SK-N-SH (cell line): ENCODE results near the gene PTPN4. TPM values are rescaled to one million over a fixed set of nuclear protein-coding genes. Genes with fewer than 3 reads are reported as not detected.
"Not testable (repeated sequence)": the region's sequence is repeated elsewhere in the genome, so short reads cannot be mapped to it uniquely, and the experiment has no call there.

Experiments
- CTCF ChIA-PET: fragments of 300-600, 350-600 bp; formaldehyde crosslinking; extraction: SDS; loops from one replicate; lab custom pipeline; 2021; lab: Yijun Ruan, JAX
- POLR2A ChIA-PET: fragments of 350-600 bp; sonication (Branson Sonifier 250); formaldehyde crosslinking; extraction: SDS; loops from one replicate; lab custom pipeline; 2020; ENCODE audit warnings: antibody characterized with exemption, inconsistent platforms; lab: Yijun Ruan, JAX
- DNase-seq: peaks from one replicate; pipeline ENCODE4 v3.0.0; 2012
- H2AFZ ChIP-seq: fragments of 200-600 bp; sonication (generic); 2 replicates; pipeline ENCODE4 v1.8.1; 2016; ENCODE audit warnings: antibody characterized with exemption, mild to moderate bottlenecking, low read depth
- H3F3A ChIP-seq: fragments of 200-600 bp; sonication (generic); replicated peaks from 2 replicates; pipeline ENCODE3; 2016; ENCODE audit warnings: antibody characterized with exemption, mild to moderate bottlenecking; ENCODE audit not compliant: insufficient read depth
- H3K27ac ChIP-seq, 2 experiments: fragments of 200-500 bp in 1 of 2; fragments of 200-600 bp in 1 of 2; sonication (Bioruptor generic) in 1 of 2; sonication (generic), shearing (Covaris generic) in 1 of 2; 2 replicates each; pipeline versions ENCODE4 v1.5.1 to v1.6.1; 2014 to 2016; ENCODE audit warnings: low read depth in 2 of 2, inconsistent platforms in 1 of 2, low read length in 1 of 2, mild to moderate bottlenecking in 1 of 2, mixed read lengths in 1 of 2
- H3K27me3 ChIP-seq: fragments of 200-600 bp; sonication (generic), shearing (Covaris generic); 2 replicates; pipeline ENCODE4 v1.6.1; 2016; ENCODE audit warnings: mixed run types; ENCODE audit not compliant: insufficient read depth
- H3K36me3 ChIP-seq, 2 experiments: fragments of 200-500 bp in 1 of 2; fragments of 200-600 bp in 1 of 2; sonication (Bioruptor generic) in 1 of 2; sonication (generic) in 1 of 2; replicated peaks in 1 of 2; 2 replicates each; pipeline versions ENCODE3 to v1.5.1; 2014 to 2016; ENCODE audit warnings: low read length in 1 of 2, mild to moderate bottlenecking in 1 of 2; ENCODE audit not compliant: insufficient read depth in 2 of 2, control insufficient read depth in 1 of 2
- H3K4me1 ChIP-seq, 2 experiments: fragments of 200-500 bp in 1 of 2; fragments of 200-600 bp in 1 of 2; sonication (Bioruptor generic) in 1 of 2; sonication (generic), shearing (Covaris generic) in 1 of 2; 2 replicates each; pipeline versions ENCODE4 v1.5.1 to v1.6.1; 2014 to 2016; ENCODE audit warnings: low read depth in 1 of 2, low read length in 1 of 2, mixed run types in 1 of 2; ENCODE audit not compliant: insufficient read depth in 2 of 2, control insufficient read depth in 1 of 2
- H3K4me2 ChIP-seq: fragments of 200-600 bp; sonication (generic), shearing (Covaris generic); 2 replicates; pipeline ENCODE4 v1.6.1; 2017; ENCODE audit warnings: mixed run types
- H3K4me3 ChIP-seq, 2 experiments: fragments of 200-500 bp in 1 of 2; fragments of 200-600 bp in 1 of 2; sonication (Bioruptor generic) in 1 of 2; sonication (generic), shearing (Covaris generic) in 1 of 2; 2 replicates each; pipeline versions ENCODE4 v1.5.1 to v1.8.1; 2014 to 2016; ENCODE audit warnings: low read depth in 2 of 2, inconsistent platforms in 1 of 2, low read length in 1 of 2, mild to moderate bottlenecking in 1 of 2, mixed read lengths in 1 of 2, moderate library complexity in 1 of 2
- H3K79me2 ChIP-seq: fragments of 200-600 bp; sonication (generic); 2 replicates; pipeline ENCODE4 v1.8.1; 2017; ENCODE audit warnings: mild to moderate bottlenecking; ENCODE audit not compliant: insufficient read depth
- H3K9ac ChIP-seq: fragments of 200-600 bp; sonication (generic); 2 replicates; pipeline ENCODE4 v1.6.1; 2017; ENCODE audit warnings: mixed run types
- H3K9me2 ChIP-seq: fragments of 200-600 bp; sonication (generic); 2 replicates; pipeline ENCODE4 v1.6.1; 2017; ENCODE audit warnings: mixed run types
- H3K9me3 ChIP-seq: fragments of 200-600 bp; sonication (generic); 2 replicates; pipeline ENCODE4 v1.6.1; 2017; ENCODE audit warnings: mixed run types, mild to moderate bottlenecking, moderate library complexity
- H4K20me1 ChIP-seq: fragments of 200-600 bp; sonication (generic); 2 replicates; pipeline ENCODE4 v1.6.1; 2017; ENCODE audit warnings: mild to moderate bottlenecking, mixed run types; ENCODE audit not compliant: insufficient read depth
- CHD2 ChIP-seq: fragments of 150-350 bp; IDR thresholded peaks from 2 replicates; pipeline ENCODE4 v1.6.1; 2018; ENCODE audit warnings: low read length; ENCODE audit not compliant: partially characterized antibody
- ELF1 ChIP-seq: IDR thresholded peaks from 2 replicates; pipeline ENCODE4 v1.4.0; 2012
- FOXM1 ChIP-seq: IDR thresholded peaks from 2 replicates; pipeline ENCODE4 v1.4.0; 2012; ENCODE audit warnings: low read depth, mild to moderate bottlenecking
- GATA2 ChIP-seq: sonication (generic); formaldehyde crosslinking; IDR thresholded peaks from 2 replicates; pipeline ENCODE4 v1.5.0; 2020; ENCODE audit warnings: mild to moderate bottlenecking, missing genetic modification reagents
- MXI1 ChIP-seq: IDR thresholded peaks from 2 replicates; pipeline ENCODE4 v1.6.1; 2012; ENCODE audit warnings: mild to moderate bottlenecking, low read depth, low read length, improper control_type of control experiment
- RFX5 ChIP-seq: IDR thresholded peaks from 2 replicates; pipeline ENCODE4 v1.6.1; 2012; ENCODE audit warnings: mild to moderate bottlenecking, improper control_type of control experiment, low read length
- RXRA ChIP-seq: IDR thresholded peaks from 2 replicates; pipeline ENCODE4 v1.4.0; 2012; ENCODE audit warnings: low read depth, mild to moderate bottlenecking, borderline replicate concordance
- SIN3A ChIP-seq: IDR thresholded peaks from 2 replicates; pipeline ENCODE4 v1.6.1; 2012; ENCODE audit warnings: low read depth, mild to moderate bottlenecking, low read length, moderate library complexity, borderline replicate concordance
- YY1 ChIP-seq: IDR thresholded peaks from 2 replicates; pipeline ENCODE4 v1.4.0; 2012; ENCODE audit warnings: low read depth, mild to moderate bottlenecking
- WGBS: methylation state at CpG from one replicate; pipeline ENCODE4 v1.1.6; 2017; ENCODE audit warnings: low lambda C conversion rate; 5-methylcytosine and 5-hydroxymethylcytosine counted together
- polyA plus RNA-seq, 3 experiments: library from polyadenylated mRNA; depleted of rRNA; stranded (reverse); fragments of >200 nt; gene quantifications; 2 replicates each; pipeline ENCODE4 v1.2.3, GENCODE V29; 2012
- TF ChIP-seq, protein P1 (sequence below): IDR thresholded peaks from 2 replicates; pipeline ENCODE4 v1.4.0; 2012; ENCODE audit warnings: low read depth
- TF ChIP-seq, protein P2 (sequence below): IDR thresholded peaks from 2 replicates; pipeline ENCODE4; 2012

The PTPN4 gene
- polyA plus RNA-seq, 1 of the 3 experiments (the other 2 are of a cell fraction): 6.2 TPM

DNA sequence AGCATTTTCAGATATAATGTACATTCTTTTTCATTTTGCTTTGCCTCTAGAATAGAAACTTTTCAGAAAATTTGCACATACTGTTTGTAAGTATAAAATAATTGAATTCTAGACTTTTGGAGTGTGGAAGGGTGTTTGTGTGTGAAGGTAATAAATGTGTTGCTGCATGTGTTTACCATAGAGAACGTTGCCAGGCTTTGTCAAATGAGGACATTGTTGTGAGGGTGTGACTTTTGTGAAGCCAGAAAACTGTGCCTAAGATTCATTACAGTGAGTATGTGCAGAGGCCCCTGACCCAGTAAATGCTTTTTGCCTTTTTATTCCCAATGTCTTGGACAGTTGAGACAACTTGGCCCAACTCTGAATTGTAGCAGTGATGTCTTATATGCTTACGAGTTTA, 222.8 kb downstream of the PTPN4 start:
- TF ChIP-seq RFX5: no peak
- TF ChIP-seq YY1: no peak
- no peak for TF ChIP-seq ELF1
- no peak for TF ChIP-seq MXI1
- TF ChIP-seq, protein P1, sequence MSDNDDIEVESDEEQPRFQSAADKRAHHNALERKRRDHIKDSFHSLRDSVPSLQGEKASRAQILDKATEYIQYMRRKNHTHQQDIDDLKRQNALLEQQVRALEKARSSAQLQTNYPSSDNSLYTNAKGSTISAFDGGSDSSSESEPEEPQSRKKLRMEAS: no peak
- no peak for DNase-seq
- H3K79me2 ChIP-seq: no peaks in the 10 kb centered on the region
- H3K27ac ChIP-seq: no peak overlapping the region
- CTCF ChIA-PET: no interaction called here
- no peaks in the 10 kb centered on the region for H3K9me2 ChIP-seq
- H3F3A ChIP-seq: no peaks in the 10 kb centered on the region
- no peaks in the 10 kb centered on the region for H4K20me1 ChIP-seq
- no peak overlapping the region for H3K4me3 ChIP-seq
- POLR2A ChIA-PET: no interaction called here
- H3K9me3 ChIP-seq: no peaks in the 10 kb centered on the region
- no peak overlapping the region for H3K4me2 ChIP-seq
- no peak overlapping the region for H3K9ac ChIP-seq
- no peak overlapping the region for H2AFZ ChIP-seq
- no peaks in the 10 kb centered on the region; a peak in 1 of 4 replicates for H3K4me1 ChIP-seq
- WGBS: 90% methylated on average over 2 of the region's 2 CpGs
- H3K36me3 ChIP-seq: peaks cover 2 to 7% of the 10 kb centered on the region in 2 experiments
- H3K27me3 ChIP-seq: no peaks in the 10 kb centered on the region

DNA sequence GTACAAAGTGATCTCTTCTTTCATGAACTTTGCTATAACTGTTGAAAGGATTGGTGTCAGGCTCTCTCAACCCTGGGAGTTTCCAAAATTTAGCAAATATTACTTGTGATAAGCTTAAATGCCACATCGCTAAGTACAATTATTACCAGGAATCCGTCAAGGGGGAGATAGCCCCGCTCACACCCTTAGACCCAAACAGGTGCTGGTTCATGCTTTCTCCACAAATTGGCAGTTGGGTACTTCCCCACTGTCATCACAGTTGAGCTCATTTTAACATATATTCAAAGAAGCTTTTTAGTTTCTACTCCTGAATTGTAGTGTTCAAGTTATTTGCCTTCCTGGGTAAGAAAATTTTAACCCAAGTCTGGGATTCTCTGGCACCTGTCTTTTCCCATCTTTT, 223.4 kb downstream of the PTPN4 start:
- no peak overlapping the region for H3K4me2 ChIP-seq
- TF ChIP-seq CHD2 (no peak), GATA2 (no peak), SIN3A (no peak)
- TF ChIP-seq, protein P2, sequence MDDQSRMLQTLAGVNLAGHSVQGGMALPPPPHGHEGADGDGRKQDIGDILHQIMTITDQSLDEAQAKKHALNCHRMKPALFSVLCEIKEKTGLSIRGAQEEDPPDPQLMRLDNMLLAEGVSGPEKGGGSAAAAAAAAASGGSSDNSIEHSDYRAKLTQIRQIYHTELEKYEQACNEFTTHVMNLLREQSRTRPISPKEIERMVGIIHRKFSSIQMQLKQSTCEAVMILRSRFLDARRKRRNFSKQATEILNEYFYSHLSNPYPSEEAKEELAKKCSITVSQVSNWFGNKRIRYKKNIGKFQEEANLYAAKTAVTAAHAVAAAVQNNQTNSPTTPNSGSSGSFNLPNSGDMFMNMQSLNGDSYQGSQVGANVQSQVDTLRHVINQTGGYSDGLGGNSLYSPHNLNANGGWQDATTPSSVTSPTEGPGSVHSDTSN: no peak
- H3F3A ChIP-seq: no peaks in the 10 kb centered on the region
- peaks cover 0 to 4% of the 10 kb centered on the region in 2 experiments for H3K36me3 ChIP-seq
- CTCF ChIA-PET: no interaction called here
- POLR2A ChIA-PET: no interaction called here
- H3K9me3 ChIP-seq: no peaks in the 10 kb centered on the region
- H3K4me1 ChIP-seq: no peaks in the 10 kb centered on the region; a peak in 1 of 4 replicates
- DNase-seq: no peak
- no peaks in the 10 kb centered on the region for H4K20me1 ChIP-seq
- H3K4me3 ChIP-seq: no peak overlapping the region
- no peaks in the 10 kb centered on the region for H3K9me2 ChIP-seq
- no peak overlapping the region for H3K27ac ChIP-seq
- H3K27me3 ChIP-seq: no peaks in the 10 kb centered on the region
- H3K9ac ChIP-seq: no peak overlapping the region
- no peaks in the 10 kb centered on the region for H3K79me2 ChIP-seq
- no peak overlapping the region for H2AFZ ChIP-seq
- 100% methylated on average over 3 of the region's 3 CpGs for WGBS

DNA sequence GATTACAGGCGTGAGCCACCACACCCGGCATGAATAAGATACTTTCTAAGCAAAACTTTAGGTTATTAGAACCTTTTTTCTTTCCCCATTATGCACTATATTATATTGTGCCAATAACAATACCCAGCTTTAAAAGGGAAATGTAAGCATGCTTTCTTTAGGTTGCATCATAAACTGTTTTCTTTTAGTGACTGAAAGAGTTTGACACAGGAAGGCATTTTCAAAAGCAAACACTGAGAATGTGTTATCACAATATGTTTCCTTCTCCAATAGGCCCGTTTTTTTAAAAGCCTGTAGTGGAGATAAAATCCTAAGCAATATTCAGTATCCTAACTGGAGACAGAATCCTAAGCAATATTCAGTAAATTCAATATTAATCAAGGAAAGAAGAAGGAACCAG, 236.4 kb downstream of the PTPN4 start:
- Histone ChIP-seq H3K9me3 (no peaks in the 10 kb centered on the region), H3K4me1 (no peaks in the 10 kb centered on the region), H4K20me1 (no peaks in the 10 kb centered on the region), H3K4me3 (no peak overlapping the region), H3F3A (no peaks in the 10 kb centered on the region), H3K9me2 (no peaks in the 10 kb centered on the region), H3K4me2 (no peak overlapping the region), H3K27ac (no peak overlapping the region), H2AFZ (no peak overlapping the region)
- WGBS: 65% methylated on average over 3 of the region's 3 CpGs
- POLR2A ChIA-PET: no interaction called here
- CTCF ChIA-PET: interaction anchor here (1.6 kb wide), 1 partner anchor 179 kb away, joined by 3 read pairs; no protein-coding TSS in a partner anchor
- TF ChIP-seq FOXM1: no peak
- TF ChIP-seq RXRA: no peak
- TF ChIP-seq, all 33 proteins: peak for 0
- H3K27me3 ChIP-seq: no peaks in the 10 kb centered on the region
- no peak overlapping the region for H3K9ac ChIP-seq
- H3K36me3 ChIP-seq: no peaks in the 10 kb centered on the region
- no peak for DNase-seq
- H3K79me2 ChIP-seq: no peaks in the 10 kb centered on the region

DNA sequence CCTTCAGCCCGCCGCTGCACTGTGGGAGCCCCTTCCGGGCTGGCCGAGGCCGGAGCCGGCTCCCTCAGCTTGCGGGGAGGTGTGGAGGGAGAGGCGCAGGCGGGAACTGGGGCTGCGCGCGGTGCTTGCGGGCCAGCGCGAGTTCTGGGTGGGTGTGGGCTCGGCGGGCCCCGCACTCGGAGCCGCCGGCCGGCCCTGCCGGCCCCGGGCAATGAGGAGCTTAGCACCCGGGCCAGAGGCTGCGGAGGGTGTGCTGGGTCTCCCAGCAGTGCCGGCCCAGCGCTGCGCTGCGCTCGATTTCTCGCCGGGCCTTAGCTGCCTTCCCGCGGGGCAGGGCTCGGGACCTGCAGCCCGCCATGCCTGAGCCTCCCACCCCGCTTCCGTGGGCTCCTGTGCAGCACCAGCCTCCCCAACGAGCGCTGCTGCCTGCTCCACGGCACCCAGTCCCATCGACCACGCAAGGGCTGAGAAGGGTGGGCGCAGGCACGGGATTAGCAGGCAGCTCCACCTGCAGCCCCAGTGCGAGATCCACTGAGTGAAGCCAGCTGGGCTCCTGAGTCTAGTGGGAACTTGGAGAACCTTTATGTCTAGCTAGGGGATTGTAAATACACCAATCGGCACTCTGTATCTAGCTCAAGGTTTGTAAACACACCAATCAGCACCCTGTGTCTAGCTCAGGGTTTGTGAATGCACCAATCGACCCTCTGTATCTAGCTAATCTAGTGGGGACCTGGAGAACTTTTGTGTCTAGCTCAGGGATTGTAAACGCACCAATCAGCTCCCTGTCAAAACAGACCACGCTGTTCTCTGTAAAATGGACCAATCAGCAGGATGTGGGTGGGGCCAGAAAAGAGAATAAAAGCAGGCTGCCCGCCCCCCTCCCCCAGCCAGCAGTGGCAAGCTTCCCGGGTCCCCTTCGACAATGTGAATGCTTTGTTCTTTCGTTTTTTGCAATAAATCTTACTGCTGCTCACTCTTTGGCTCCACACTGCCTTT, 237.5 kb downstream of the PTPN4 start:
- H3K9me3 ChIP-seq, H3K4me2 ChIP-seq, H3K9me2 ChIP-seq, H3K4me1 ChIP-seq, DNase-seq, H2AFZ ChIP-seq, H3K27ac ChIP-seq, H3K79me2 ChIP-seq, H3F3A ChIP-seq, CTCF ChIA-PET, H3K9ac ChIP-seq, H4K20me1 ChIP-seq, H3K27me3 ChIP-seq, H3K4me3 ChIP-seq, H3K36me3 ChIP-seq: not testable (repeated sequence)
- POLR2A ChIA-PET: interaction anchor here (0.6 kb wide), 1 partner anchor 175 kb away, joined by 3 read pairs; no protein-coding TSS in a partner anchor
- WGBS: 85% methylated on average over 25 of the region's 55 CpGs
